Activated naive CD4-positive, alpha-beta T cell treated with anti-CD3 and anti-CD28 coated beads, Interleukin-2, amount 50 U/mL, for 72 hours (primary cell): ENCODE results near the gene TMPRSS7. TPM values are rescaled to one million over a fixed set of nuclear protein-coding genes. Genes with fewer than 3 reads are reported as not detected.

ENCODE experiments used
- ATAC-seq, 2 donors: fragments of 150-1000 bp; cut with Tn5 transposase; 2 replicates each; pipeline ENCODE4 v1.10.0; 2021; ENCODE audit warnings: mild to moderate bottlenecking in 2 of 2, moderate library complexity in 2 of 2
- DNase-seq, 2 donors: peaks; one replicate each; pipeline ENCODE4 v3.0.0; 2021 to 2022; ENCODE audit warnings: low spot score in 2 of 2
- H3K27ac Mint-ChIP-seq, 2 donors: one replicate each; pipeline ENCODE4 v1.8.0; 2022; ENCODE audit warnings: mild to moderate bottlenecking in 2 of 2, mixed read lengths in 2 of 2
- H3K36me3 Mint-ChIP-seq, 2 donors: one replicate each; pipeline ENCODE4 v1.8.0; 2022; ENCODE audit warnings: mixed read lengths in 2 of 2
- H3K9me3 Mint-ChIP-seq, 2 donors: one replicate each; pipeline ENCODE4 v1.8.0; 2022; ENCODE audit warnings: mixed read lengths in 2 of 2
- total RNA-seq, 2 donors: library from RNA; stranded (reverse); gene quantifications; one replicate each; pipeline ENCODE4 v1.2.3, GENCODE V29; 2022

Gene TMPRSS7
- total RNA-seq, 2 donors from 2014 or later = not detected

- no peaks in the 10 kb centered on the region for H3K9me3 Mint-ChIP-seq
- peaks cover 0 to 53% of the 10 kb centered on the region in 2 donors for H3K36me3 Mint-ChIP-seq
- peak overlapping the region; percentile 61 to 85 for H3K27ac Mint-ChIP-seq
- ATAC-seq (no peak), DNase-seq (no peak)
These were observed 92.0 kb downstream of the TMPRSS7 start for GRCh38 chr3:112126511-112126911.

GRCh38 chr3:112127522-112128494, 93.3 kb downstream of the TMPRSS7 start:
- Mint-ChIP-seq H3K9me3 (no peaks in the 10 kb centered on the region), H3K36me3 (peaks cover 0 to 49% of the 10 kb centered on the region in 2 donors), H3K27ac (peak overlapping the region; percentile 61 to 92)
- DNase-seq = no peak
- ATAC-seq = peak; percentile 18 to 44

- DNase-seq (peak in 1 of 2 donors; percentile 53), ATAC-seq (peak; percentile 60 to 82)
- H3K9me3 Mint-ChIP-seq = no peaks in the 10 kb centered on the region
- H3K36me3 Mint-ChIP-seq = peaks cover 0 to 43% of the 10 kb centered on the region in 2 donors
- peak overlapping the region; percentile 63 to 75 for H3K27ac Mint-ChIP-seq
These were observed 94.5 kb downstream of the TMPRSS7 start for GRCh38 chr3:112128843-112129727.

- DNase-seq (no peak), ATAC-seq (no peak)
- Mint-ChIP-seq H3K36me3 (peaks cover 0 to 37% of the 10 kb centered on the region in 2 donors), H3K27ac (peak overlapping the region; percentile 63 to 84), H3K9me3 (no peaks in the 10 kb centered on the region)
These were observed 95.5 kb downstream of the TMPRSS7 start for GRCh38 chr3:112129925-112130637.

GRCh38 chr3:112130638-112130993, 96.1 kb downstream of the TMPRSS7 start:
- H3K27ac Mint-ChIP-seq = peak overlapping the region; percentile 14 to 84
- H3K9me3 Mint-ChIP-seq = no peaks in the 10 kb centered on the region
- peaks cover 0 to 32% of the 10 kb centered on the region in 2 donors for H3K36me3 Mint-ChIP-seq
- ATAC-seq (no peak), DNase-seq (no peak)

Other genes with a start within 250 kb of the TMPRSS7 start
- 1 to 10 TPM; 1.9 to 2.1 TPM for gene PHLDB2, start 175.5 kb upstream of the TMPRSS7 start, total RNA-seq
- gene ABHD10, start 55.7 kb upstream of the TMPRSS7 start, total RNA-seq = 10 to 100 TPM; 68.1 to 87.6 TPM
- gene TAGLN3, start 35.8 kb upstream of the TMPRSS7 start, total RNA-seq = 1 to 10 TPM in 1 of 2 donors, under 1 TPM in 1; 0.49 to 6.9 TPM
- gene C3orf52, start 51.7 kb downstream of the TMPRSS7 start, total RNA-seq = 10 to 100 TPM in 1 of 2 donors, 1 to 10 TPM in 1; 6.5 to 11.2 TPM
- 10 to 100 TPM in 1 of 2 donors, 1 to 10 TPM in 1; 5.2 to 23.7 TPM for gene GCSAM, start 98.5 kb downstream of the TMPRSS7 start, total RNA-seq